Inferior parietal cortex (tissue), 1 donor: ENCODE results near the gene ZNF695.
"Not testable (repeated sequence)": the region's sequence is repeated elsewhere in the genome, so short reads cannot be mapped to it uniquely, and the experiment has no call there.

Source experiments
- DNase-seq: peaks from one replicate; pipeline ENCODE4 v3.0.0-alpha.2; 2016; ENCODE audit errors: extremely low spot score

The ZNF695 gene

GRCh38 chr1:247007511-247008405, at the start of gene ZNF695:
ZNF695 (minus strand) TSS chr1:247008057; CDS start chr1:247007908, 149 bp downstream.
- peak; percentile 83 for DNase-seq

GRCh38 chr1:247056071-247056470, 48.2 kb upstream of the ZNF695 start:
- no peak for DNase-seq

- DNase-seq, result no peak
Observed at GRCh38 chr1:247054992-247055415, 47.1 kb upstream of the ZNF695 start.

- no peak for DNase-seq
Observed at GRCh38 chr1:247047702-247048101, 39.8 kb upstream of the ZNF695 start.

GRCh38 chr1:247047260-247047659, 39.4 kb upstream of the ZNF695 start:
- no peak for DNase-seq

- peak; percentile 12 for DNase-seq
Observed at GRCh38 chr1:247043406-247043805, 35.5 kb upstream of the ZNF695 start.

DNA sequence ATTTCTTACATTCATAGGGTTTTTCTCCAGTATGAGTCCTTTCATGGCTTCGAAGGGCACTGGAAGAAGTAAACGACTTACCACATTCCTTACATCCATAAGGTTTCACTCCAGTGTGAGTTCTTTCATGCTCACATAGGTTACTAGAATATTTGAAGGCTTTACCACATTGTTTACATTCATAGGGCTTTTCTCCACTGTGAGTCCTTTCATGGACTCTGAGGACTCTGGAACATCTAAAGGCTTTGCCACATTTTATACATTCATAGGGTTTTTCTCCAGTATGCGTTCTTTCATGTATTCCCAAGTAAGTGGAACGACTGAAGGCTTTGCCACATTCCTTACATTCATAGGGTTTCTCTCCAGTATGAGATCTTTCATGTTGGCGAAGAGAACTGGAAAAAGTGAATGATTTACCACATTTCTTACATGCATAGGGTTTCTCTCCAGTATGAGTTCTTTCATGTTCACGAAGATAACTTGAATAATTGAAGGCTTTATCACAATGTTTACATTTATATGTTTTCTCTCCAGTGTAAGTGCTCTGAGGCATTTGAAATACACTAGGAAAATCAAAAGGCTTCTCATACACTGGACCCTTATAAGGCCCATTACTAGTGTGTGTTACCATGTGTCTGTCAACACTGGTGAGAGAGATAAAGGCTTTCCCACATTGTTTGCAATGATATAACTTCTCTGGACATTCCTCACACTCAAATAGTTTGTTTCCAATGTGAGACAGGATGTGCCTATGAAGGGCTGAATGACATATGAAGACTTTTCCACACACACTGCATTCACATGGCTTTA, 29.9 kb upstream of the ZNF695 start:
- DNase-seq, result no peak

- not testable (repeated sequence) for DNase-seq
Observed at GRCh38 chr1:247032306-247032705, 24.4 kb upstream of the ZNF695 start.

DNA sequence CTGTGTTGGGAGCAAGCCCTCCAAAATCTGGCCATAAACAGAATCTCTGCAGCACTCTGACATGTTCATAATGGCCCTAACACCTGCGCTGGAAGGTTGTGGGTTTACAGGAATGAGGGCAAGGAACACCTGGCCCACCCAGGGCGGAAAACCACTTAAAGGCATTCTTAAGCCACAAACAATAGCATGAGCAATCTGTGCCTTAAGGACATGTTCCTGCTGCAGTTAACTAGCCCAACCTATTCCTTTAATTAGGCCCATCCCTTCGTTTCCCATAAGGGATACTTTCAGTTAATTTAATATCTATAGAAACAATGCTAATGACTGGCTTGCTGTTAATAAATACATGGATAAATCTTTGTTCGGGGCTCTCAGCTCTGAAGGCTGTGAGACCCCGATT, 16.8 kb upstream of the ZNF695 start:
- not testable (repeated sequence) for DNase-seq

- no peak for DNase-seq
Observed at GRCh38 chr1:247013391-247013790, 5.5 kb upstream of the ZNF695 start.

- DNase-seq, result no peak
Observed at GRCh38 chr1:247008406-247008799, 546 bp upstream of the ZNF695 start.

DNA sequence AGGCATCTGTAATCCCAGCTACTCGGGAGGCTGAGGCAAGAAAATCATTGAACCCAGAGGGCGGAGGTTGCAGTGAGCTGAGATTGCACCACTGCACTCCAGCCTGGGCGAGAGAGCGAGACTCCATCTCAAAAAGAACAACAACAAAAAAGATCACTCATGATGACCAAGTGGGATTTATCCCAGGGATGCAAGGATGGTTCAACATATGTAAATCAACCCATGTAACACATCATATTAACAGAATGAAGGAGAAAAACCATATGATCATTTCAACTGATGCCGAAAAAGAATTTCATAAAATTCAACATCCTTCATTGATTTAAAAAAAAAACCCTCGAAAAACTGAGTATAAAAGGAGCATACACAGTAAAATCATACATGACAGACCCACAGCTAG, 3.8 kb downstream of the ZNF695 start:
- DNase-seq, result not testable (repeated sequence)

DNA sequence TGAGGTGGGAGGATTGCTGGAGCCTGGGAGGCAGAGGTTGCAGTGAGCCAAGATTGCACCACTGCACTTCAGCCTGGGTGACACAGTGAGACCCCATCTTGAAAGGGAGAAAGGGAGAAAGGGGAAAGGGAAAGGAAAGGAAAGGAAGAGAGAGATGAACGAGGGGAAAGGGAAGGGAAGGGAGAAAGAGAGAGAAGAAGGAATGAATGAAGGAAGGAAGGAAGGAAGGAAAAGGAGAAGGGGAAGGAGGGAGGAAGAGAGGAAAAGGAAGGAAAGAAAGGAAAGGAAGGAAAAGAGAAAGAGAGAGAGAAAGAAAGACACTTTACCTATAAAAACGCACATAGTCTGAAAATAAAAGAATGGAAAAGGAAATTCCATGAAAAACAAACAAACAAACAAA, 18.0 kb downstream of the ZNF695 start:
- no peak for DNase-seq

- no peak for DNase-seq
Observed at GRCh38 chr1:246988316-246988715, 19.5 kb downstream of the ZNF695 start.

DNA sequence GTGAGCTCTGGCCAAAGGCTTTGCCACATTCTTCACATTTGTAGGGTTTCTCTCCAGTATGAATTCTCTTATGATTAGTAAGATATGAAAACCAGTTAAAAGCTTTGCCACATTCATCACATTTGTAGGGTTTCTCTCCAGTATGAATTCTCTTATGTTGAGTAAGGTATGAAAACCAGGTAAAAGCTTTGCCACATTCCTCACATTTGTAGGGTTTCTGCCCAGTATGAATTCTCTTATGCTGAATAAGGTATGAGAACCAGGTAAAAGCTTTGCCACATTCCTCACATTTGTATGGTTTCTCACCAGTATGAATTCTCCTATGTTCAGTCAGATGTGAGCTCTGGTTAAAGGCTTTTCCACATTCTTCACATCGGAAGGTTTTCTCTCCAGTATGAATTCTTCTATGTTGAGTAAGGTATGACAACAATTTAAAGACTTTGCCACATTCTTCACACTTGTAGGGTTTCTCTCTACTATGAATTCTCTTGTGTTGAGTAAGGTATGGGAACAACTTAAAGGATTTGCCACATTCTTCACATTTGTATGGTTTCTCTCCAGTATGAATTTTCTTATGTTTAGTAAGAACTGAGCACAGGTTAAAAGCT, 20.7 kb downstream of the ZNF695 start:
- DNase-seq, result no peak

DNA sequence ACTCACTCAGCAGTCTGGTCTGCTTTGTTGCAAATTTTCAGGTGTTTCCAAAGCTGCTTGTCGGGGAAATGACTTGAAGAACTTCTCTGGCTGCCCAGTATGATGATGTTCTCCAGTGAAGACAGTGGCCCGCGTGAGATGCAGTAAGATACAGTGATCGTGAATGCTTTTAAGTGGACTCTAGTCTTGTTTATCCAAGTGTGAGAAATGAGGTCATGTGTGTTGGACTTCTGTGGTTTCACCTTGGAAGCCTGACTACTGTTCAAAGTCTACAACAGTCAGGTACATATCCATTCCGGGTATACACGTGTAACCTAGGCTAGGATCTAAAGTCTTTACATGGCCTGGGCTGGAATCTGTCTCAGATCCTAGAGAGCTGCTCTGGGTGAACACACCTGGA, 29.1 kb downstream of the ZNF695 start:
- DNase-seq, result no peak

- no peak for DNase-seq
Observed at GRCh38 chr1:246978281-246978680, 29.6 kb downstream of the ZNF695 start.

- DNase-seq, result no peak
Observed at GRCh38 chr1:246971969-246972368, 35.9 kb downstream of the ZNF695 start.

- peak; percentile 74 for DNase-seq
Observed at GRCh38 chr1:246971090-246971721, 36.7 kb downstream of the ZNF695 start.

DNA sequence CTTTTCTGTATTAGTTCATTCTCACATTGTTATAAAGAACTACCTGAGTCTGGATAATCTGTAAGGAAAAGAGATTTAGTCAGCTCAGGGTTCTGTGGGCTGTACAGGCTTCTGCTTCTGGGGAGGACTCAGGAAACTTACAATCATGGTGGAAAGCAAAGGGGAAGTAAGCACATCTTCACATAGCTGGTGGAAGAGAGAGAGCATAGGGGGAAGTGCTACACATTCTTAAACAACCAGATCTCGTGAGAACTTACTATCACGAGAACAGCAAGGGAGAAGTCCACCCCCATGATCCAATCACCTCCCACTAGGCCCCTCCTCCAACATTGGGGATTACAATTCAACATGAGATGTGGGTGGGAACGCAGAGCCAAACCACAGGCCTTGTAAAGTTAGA, 38.2 kb downstream of the ZNF695 start:
- no peak for DNase-seq

DNA sequence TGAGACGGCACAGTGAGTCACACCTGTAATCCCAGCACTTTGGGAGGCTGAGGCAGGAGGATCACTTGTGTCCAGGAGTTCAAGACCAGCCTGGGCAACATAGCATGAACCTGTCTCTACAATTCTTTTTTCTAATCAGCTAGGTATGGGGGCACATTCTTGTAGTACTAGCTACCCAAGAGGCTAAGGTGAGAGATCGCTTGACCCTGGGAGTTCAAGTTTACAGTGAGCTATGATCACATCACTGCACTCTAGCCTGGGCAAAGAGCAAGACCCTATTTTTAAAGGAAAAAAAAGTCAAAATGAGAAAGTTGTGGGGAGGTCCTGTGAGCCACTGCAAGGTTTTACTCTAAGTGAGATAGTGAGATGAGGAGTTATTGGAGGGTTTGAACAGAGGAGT, 41.4 kb downstream of the ZNF695 start:
- no peak for DNase-seq
